HG02973 (cell line): ENCODE results near the gene STN1.
"Not testable (repeated sequence)": the region's sequence is repeated elsewhere in the genome, so short reads cannot be mapped to it uniquely, and the experiment has no call there.

ENCODE experiments used
- ATAC-seq: cut with Tn5 transposase; IDR thresholded peaks from one replicate; pipeline ENCODE4 v1.9.1; 2021; ENCODE audit warnings: moderate library complexity; ENCODE audit not compliant: unreplicated experiment

Gene STN1

GRCh38 chr10:103847909-103848468 is 70.0 kb downstream of the STN1 start:
- ATAC-seq: no peak

DNA sequence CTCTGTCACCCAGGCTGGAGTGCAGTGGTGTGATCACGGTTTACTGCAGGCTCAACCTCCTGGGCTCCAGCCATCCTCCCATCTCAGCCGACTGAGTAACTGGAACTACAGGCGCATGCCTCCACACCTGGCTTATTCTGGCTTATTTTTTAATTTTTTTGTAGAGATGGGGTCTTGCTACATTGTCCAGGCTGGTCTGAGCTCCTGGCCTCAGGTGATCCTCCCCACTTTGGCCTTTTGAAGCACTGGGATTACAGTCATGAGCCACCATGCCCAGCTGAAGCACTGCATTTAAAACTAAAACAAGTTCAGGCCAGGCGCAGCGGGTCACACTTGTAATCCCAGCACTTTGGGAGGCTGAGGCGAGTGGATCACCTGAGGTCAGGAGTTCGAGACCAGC is 70.6 kb downstream of the STN1 start:
- ATAC-seq: no peak

GRCh38 chr10:103845972-103846371 is 72.0 kb downstream of the STN1 start:
- ATAC-seq: no peak

- ATAC-seq: not testable (repeated sequence)
Observed at GRCh38 chr10:103845346-103845745, 72.6 kb downstream of the STN1 start.

- ATAC-seq: no peak
Observed at GRCh38 chr10:103843854-103844570, 74.0 kb downstream of the STN1 start.

DNA sequence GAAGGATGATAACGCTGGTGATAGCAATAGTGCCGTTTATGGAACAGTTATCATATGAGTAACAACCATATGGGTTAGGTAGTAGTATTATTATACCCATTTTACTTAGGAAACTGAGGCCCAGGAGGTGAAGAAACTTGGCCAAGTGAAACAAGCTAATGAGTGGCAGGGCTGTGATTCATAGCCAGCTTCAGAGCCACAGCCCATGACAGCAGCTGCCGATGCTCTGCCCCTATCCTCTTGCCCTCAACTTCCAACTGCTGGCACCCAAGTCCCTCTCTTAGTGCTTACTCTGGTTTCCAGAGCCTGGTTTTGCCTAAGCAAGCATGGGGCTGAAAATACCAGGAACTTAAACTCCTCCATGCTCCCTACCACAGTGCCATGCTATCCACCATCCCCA is 74.9 kb downstream of the STN1 start:
- ATAC-seq: no peak

DNA sequence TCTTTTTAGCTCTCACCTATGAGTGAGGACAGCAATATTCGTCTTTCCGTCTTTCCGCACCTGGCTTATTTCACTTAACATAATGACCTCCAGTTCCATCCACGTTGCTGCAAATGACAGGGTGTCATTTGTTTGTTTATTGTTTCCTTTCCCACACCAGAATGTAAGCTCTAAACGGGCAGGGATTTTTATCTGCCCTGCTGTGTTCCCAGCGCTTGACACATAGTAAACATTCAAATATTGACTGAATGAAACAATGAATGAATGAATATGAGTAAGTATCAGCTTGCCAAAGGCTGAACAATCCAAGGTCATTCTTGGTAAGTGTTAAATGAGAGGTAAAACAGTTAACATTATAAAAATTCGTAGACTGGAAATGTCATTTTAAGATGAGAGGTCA is 75.4 kb downstream of the STN1 start:
- no peak for ATAC-seq

GRCh38 chr10:103841519-103841918 is 76.5 kb downstream of the STN1 start:
- no peak for ATAC-seq

DNA sequence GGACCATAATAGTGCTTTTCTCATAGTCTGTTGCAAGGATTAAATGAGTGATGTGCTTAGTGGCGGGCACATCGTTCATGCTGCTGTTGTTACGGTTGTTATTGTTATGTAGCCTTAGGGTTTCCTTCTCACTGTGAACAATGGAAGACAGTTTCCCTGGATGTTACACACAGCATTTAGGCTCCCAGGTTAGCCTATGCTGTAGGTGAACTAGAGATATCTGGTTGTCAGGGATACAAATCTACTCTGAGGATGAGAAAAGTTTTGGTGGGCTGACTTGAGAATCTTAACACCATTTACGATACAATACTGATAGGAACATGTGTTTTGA is 77.3 kb downstream of the STN1 start:
- ATAC-seq: no peak

- ATAC-seq: no peak
Observed at GRCh38 chr10:103839872-103840739, 77.9 kb downstream of the STN1 start.

GRCh38 chr10:103839519-103839871 is 78.5 kb downstream of the STN1 start:
- ATAC-seq: no peak

DNA sequence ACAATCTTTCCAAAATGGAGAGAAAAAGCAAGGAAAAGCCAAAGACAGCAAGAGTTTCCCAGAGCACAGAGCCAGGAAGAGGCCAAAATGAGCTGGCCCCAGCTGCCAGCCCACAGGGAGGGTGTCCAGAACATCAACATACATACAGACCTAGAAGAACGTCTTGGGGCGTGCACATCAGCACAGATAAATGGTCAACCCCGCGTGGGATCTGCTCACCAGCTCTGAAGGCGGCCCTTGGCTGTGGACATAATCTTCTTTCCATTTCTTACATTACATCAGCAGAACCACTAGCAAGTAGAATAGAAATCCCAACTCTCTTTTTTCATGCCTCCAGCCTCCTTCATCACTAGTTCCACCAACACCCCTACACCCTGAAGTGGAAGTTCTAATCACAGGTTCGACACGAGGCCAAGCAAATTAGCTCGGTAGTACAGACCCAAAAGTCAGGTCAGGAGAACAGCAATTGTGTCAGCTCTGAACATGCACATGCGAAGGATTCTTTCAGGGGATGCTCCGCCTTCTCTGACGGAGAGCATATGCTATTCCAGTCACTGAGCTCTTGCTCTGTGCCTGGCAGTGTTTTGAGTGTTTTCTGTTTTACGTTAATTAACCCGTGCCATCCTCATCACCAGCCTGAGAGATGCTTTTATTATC is 79.0 kb downstream of the STN1 start:
- ATAC-seq: no peak

DNA sequence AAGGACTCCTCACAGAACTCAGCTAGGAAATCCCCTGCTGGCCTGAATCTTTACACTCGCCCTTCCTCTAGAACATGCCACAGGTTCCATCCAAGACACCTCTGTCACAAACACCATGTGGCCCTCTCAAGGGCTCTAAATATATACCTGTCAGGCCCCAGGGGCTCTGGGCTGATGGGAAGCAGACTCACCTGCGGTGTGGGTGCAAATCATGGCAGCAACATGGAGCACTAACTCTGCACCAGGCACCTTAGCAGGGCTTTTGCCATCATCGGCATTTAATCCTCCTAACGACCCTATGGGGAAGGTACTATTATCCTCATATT is 80.0 kb downstream of the STN1 start:
- ATAC-seq: no peak

DNA sequence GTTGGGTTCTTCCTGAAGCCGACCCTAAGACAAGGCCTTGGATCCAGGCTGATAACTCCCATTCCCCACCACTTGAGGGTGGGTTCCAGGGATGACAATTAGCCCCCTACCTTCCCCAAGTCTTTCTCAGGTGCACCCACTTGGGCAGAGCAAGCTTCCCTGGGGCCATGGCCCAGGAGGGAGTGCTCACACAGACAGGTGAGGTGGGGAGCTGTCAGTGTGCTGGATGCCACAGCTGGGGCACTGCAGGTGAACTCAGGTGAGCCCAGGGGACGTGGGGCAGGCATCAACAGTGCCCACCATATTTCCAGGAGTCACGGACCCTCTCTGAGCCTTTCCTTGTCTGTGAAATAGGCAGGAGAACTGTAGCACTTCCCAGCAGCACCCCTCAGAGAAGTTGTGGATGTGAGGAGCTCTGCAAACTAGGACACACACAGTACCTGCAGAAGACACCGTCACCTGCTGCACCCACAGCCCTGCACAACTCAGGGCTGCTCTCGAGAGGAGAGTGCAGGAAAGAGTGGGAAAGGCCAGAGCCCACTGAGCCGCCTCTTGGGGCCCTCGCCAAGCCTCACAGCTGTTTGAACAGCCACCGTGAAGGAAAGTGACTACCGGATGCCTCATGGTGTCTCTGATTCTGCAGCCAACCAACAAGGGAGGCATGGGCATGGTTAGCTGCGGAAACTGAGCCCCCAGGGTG is 80.5 kb downstream of the STN1 start:
- ATAC-seq: no peak

DNA sequence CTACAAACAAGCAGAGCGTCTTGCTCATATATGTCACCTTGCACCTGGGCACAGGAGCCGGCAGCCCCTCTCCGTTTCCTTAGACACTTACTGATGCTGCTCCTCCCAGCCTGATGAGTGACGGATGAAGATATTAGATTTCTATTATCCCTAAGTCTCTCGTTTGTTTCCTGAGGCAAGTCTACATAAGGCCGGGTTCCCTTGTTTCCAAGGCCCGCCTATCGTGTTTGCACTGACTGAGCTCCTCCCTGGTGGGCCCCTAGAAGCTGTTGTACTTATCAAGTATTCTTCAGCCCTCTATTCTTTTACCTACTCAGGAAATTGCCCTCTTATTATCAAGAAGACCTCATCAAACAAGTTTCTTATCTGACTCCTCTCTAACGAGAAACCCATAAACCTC is 81.1 kb downstream of the STN1 start:
- no peak for ATAC-seq

GRCh38 chr10:103836273-103836672 is 81.7 kb downstream of the STN1 start:
- ATAC-seq: no peak

- ATAC-seq: no peak
Observed at GRCh38 chr10:103835096-103836050, 82.6 kb downstream of the STN1 start.

DNA sequence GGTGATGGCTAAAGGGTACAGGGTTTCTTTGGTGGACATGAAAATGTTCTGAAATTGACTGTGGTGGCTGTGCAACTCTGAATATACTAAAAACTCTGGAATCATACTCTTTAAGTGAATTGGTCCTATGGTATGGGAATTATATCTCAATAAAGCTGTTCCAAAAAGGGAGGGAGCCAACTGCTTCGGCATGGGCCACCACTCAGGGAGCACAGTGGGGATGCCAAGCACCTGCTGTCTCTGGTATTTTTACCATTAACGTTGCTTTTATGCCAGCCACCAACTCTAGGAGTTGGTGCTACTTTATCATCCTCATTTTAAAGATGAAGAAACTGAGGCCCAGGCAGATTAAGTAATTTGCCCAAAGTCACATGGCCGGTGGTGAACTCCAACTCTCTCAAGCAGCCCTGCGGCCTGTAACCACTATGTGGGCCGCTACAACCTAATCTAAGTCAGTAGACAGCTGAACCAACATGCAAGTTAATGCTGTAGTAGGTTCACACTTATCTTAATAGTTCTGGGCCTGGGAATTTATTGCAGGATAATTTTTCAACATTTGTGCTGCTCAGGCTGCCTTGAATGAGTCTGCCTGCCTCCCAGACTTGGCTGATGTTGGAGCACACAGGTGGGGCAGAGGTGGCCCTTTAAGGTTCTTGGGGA is 83.4 kb downstream of the STN1 start:
- no peak for ATAC-seq

- ATAC-seq: no peak
Observed at GRCh38 chr10:103833731-103834365, 84.1 kb downstream of the STN1 start.
